Sigmoid colon (tissue), 4 donors: Measurements from ENCODE around the gene PPM1J.

Source experiments
- EP300 ChIP-seq, 4 donors: sonication (generic); formaldehyde crosslinking; IDR thresholded peaks; one replicate each; pipeline ENCODE4 v1.6.1; 2017; ENCODE audit warnings: antibody characterized with exemption in 4 of 4
- POLR2A ChIP-seq, 2 donors: fragments of 450-650 bp; IDR thresholded peaks; one replicate each; pipeline ENCODE4 v1.6.1; 2016; ENCODE audit warnings: antibody characterized with exemption in 2 of 2, mild to moderate bottlenecking in 2 of 2, moderate library complexity in 2 of 2
- POLR2AphosphoS5 ChIP-seq, 4 donors: sonication (generic); formaldehyde crosslinking; IDR thresholded peaks; one replicate each; pipeline ENCODE4 v1.6.1; 2017; ENCODE audit warnings: antibody characterized with exemption in 4 of 4
- TF ChIP-seq, protein P1 (sequence below), 4 experiments: fragments of 450-650 bp in 3 of 4; fragments of 200-600 bp in 1 of 4; IDR thresholded peaks; one replicate each; pipeline ENCODE4 v1.5.1; 2016 to 2019; ENCODE audit warnings: antibody characterized with exemption in 4 of 4, mild to moderate bottlenecking in 3 of 4, moderate library complexity in 2 of 4

DNA sequence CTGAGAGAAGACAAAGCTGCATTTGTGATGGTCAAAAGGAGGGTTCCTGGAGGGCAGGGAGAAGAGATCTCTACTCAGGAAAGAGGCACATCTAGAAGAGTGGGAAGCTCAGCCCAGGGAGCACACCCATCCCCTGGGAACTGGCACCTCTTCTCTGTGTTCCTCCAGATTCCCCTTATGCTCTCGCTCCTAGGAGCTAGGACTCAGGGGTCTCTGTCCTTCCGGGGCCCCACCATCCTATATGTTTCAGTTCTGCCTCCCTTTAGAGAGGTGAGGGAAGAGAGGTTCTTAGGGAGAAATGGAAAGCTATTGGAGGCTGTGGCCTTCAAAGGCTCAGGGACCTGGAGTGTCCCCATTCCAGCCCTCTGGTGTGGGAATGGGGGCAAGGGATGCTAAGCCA is 4.6 kb upstream of the PPM1J start:
- TF ChIP-seq POLR2A (IDR thresholded peaks at IDR 0.05) (no peak), POLR2AphosphoS5 (IDR thresholded peaks at IDR 0.05) (no peak), EP300 (IDR thresholded peaks at IDR 0.05) (no peak)
- TF ChIP-seq, protein P1, sequence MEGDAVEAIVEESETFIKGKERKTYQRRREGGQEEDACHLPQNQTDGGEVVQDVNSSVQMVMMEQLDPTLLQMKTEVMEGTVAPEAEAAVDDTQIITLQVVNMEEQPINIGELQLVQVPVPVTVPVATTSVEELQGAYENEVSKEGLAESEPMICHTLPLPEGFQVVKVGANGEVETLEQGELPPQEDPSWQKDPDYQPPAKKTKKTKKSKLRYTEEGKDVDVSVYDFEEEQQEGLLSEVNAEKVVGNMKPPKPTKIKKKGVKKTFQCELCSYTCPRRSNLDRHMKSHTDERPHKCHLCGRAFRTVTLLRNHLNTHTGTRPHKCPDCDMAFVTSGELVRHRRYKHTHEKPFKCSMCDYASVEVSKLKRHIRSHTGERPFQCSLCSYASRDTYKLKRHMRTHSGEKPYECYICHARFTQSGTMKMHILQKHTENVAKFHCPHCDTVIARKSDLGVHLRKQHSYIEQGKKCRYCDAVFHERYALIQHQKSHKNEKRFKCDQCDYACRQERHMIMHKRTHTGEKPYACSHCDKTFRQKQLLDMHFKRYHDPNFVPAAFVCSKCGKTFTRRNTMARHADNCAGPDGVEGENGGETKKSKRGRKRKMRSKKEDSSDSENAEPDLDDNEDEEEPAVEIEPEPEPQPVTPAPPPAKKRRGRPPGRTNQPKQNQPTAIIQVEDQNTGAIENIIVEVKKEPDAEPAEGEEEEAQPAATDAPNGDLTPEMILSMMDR (IDR thresholded peaks at IDR 0.05) = no peak
